ENCODE measurements around the gene GALNT15. TPM values are rescaled to one million over a fixed set of nuclear protein-coding genes. Genes with fewer than 3 reads are reported as not detected.

The GALNT15 gene
- polyA plus RNA-seq, 1 donor (not counting 4 experiments of a cell fraction or from before 2014, with no cell fraction given) = not detected

- no peak overlapping the region for H2AFZ ChIP-seq (ENCODE audit: control insufficient read depth, low read length)
- no peaks in the 10 kb centered on the region for H3K9me1 ChIP-seq (ENCODE audit: control insufficient read depth, extremely low read depth, insufficient read depth, low read length)
- no peaks in the 10 kb centered on the region for H3K4me1 ChIP-seq (ENCODE audit: control insufficient read depth, extremely low read depth, insufficient read depth, low read length)
- H3K4me2 ChIP-seq (ENCODE audit: control insufficient read depth, extremely low read depth, insufficient read depth, low read depth, low read length) = no peak overlapping the region
- DNase-seq (ENCODE audit: low read depth, low spot score) (no peak), FAIRE-seq (no peak)
- TF ChIP-seq EZH2 (IDR thresholded peaks at IDR 0.05; ENCODE audit: low read length) = no peak
- TF ChIP-seq, protein P1, sequence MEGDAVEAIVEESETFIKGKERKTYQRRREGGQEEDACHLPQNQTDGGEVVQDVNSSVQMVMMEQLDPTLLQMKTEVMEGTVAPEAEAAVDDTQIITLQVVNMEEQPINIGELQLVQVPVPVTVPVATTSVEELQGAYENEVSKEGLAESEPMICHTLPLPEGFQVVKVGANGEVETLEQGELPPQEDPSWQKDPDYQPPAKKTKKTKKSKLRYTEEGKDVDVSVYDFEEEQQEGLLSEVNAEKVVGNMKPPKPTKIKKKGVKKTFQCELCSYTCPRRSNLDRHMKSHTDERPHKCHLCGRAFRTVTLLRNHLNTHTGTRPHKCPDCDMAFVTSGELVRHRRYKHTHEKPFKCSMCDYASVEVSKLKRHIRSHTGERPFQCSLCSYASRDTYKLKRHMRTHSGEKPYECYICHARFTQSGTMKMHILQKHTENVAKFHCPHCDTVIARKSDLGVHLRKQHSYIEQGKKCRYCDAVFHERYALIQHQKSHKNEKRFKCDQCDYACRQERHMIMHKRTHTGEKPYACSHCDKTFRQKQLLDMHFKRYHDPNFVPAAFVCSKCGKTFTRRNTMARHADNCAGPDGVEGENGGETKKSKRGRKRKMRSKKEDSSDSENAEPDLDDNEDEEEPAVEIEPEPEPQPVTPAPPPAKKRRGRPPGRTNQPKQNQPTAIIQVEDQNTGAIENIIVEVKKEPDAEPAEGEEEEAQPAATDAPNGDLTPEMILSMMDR (optimal IDR thresholded peaks at IDR 0.05 in 1 of 3, IDR thresholded peaks at IDR 0.05 in 1 of 3, conservative IDR thresholded peaks at IDR 0.05 in 1 of 3; ENCODE audit: extremely low read depth in 1 of 3, insufficient read depth in 2 of 3, low read length in 3 of 3) = no peak
- no peaks in the 10 kb centered on the region for H4K20me1 ChIP-seq (ENCODE audit: control insufficient read depth, extremely low read depth, insufficient read depth, low read length)
- dilution Hi-C loops (cut with MboI; ENCODE audit: extremely low pct_ligation_motif_present, low sequenced_read_pairs) = no loop called here
- H3K4me3 ChIP-seq (ENCODE audit: control insufficient read depth in 2 of 3, extremely low read depth in 1 of 3, insufficient read depth in 2 of 3, low read depth in 1 of 3, low read length in 3 of 3) = no peak overlapping the region
- H3K9ac ChIP-seq (ENCODE audit: control insufficient read depth, extremely low read depth, insufficient read depth, low read length) = no peak overlapping the region
- no peak overlapping the region for H3K27ac ChIP-seq (ENCODE audit: control insufficient read depth, insufficient read depth, low read length)
- no peaks in the 10 kb centered on the region for H3K79me2 ChIP-seq (ENCODE audit: control insufficient read depth, insufficient read depth, low read length)
- H3K27me3 ChIP-seq (ENCODE audit: control insufficient read depth, extremely low read depth, insufficient read depth, low read length) = peaks cover 12% of the 10 kb centered on the region
- no peaks in the 10 kb centered on the region for H3K9me3 ChIP-seq (ENCODE audit: control insufficient read depth, low read depth, low read length)
- no peaks in the 10 kb centered on the region for H3K36me3 ChIP-seq (ENCODE audit: control insufficient read depth in 2 of 2, extremely low read depth in 1 of 2, insufficient read depth in 2 of 2, low read length in 2 of 2)
Observed at GRCh38 chr3:16171009-16171408, 3.5 kb upstream of the GALNT15 start.

DNA sequence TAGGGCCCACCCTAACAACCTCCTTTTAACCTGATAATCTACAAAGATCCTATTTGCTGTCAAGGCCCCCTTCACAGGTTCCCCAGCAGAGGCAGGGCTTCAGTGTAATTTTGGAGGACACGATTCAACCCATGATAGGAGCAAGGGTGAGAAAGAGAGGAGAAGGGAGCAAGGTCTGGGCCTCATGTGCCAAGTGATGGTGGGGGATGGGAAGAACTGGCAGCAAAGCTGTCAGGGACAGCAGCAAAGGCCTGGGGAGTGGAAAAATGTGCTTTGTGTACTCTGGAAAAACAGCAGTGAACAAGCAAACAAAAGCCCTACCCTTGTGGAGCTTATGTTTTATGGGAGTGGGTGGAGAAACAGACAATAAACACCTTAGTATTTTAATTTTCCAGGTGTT lies 2.7 kb upstream of the GALNT15 start:
- FAIRE-seq (no peak), DNase-seq (ENCODE audit: low read depth, low spot score) (no peak)
- Histone ChIP-seq H2AFZ (ENCODE audit: control insufficient read depth, low read length) (no peak overlapping the region), H3K4me1 (ENCODE audit: control insufficient read depth, extremely low read depth, insufficient read depth, low read length) (no peaks in the 10 kb centered on the region), H3K9ac (ENCODE audit: control insufficient read depth, extremely low read depth, insufficient read depth, low read length) (no peak overlapping the region), H3K36me3 (ENCODE audit: control insufficient read depth in 2 of 2, extremely low read depth in 1 of 2, insufficient read depth in 2 of 2, low read length in 2 of 2) (no peaks in the 10 kb centered on the region), H4K20me1 (ENCODE audit: control insufficient read depth, extremely low read depth, insufficient read depth, low read length) (no peaks in the 10 kb centered on the region), H3K27ac (ENCODE audit: control insufficient read depth, insufficient read depth, low read length) (no peak overlapping the region), H3K27me3 (ENCODE audit: control insufficient read depth, extremely low read depth, insufficient read depth, low read length) (peaks cover 12% of the 10 kb centered on the region), H3K79me2 (ENCODE audit: control insufficient read depth, insufficient read depth, low read length) (no peaks in the 10 kb centered on the region), H3K4me2 (ENCODE audit: control insufficient read depth, extremely low read depth, insufficient read depth, low read depth, low read length) (no peak overlapping the region), H3K9me1 (ENCODE audit: control insufficient read depth, extremely low read depth, insufficient read depth, low read length) (no peaks in the 10 kb centered on the region), H3K9me3 (ENCODE audit: control insufficient read depth, low read depth, low read length) (no peaks in the 10 kb centered on the region), H3K4me3 (ENCODE audit: control insufficient read depth in 2 of 3, extremely low read depth in 1 of 3, insufficient read depth in 2 of 3, low read depth in 1 of 3, low read length in 3 of 3) (no peak overlapping the region)
- TF ChIP-seq EZH2 (IDR thresholded peaks at IDR 0.05; ENCODE audit: low read length) = no peak
- TF ChIP-seq, protein P1 (optimal IDR thresholded peaks at IDR 0.05 in 1 of 3, IDR thresholded peaks at IDR 0.05 in 1 of 3, conservative IDR thresholded peaks at IDR 0.05 in 1 of 3; ENCODE audit: extremely low read depth in 1 of 3, insufficient read depth in 2 of 3, low read length in 3 of 3) = no peak
- dilution Hi-C loops (cut with MboI; ENCODE audit: extremely low pct_ligation_motif_present, low sequenced_read_pairs) = no loop called here

Data from keratinocyte (primary cell).